Measurements from ENCODE around the gene EGLN1.

EGLN1 gene

DNA sequence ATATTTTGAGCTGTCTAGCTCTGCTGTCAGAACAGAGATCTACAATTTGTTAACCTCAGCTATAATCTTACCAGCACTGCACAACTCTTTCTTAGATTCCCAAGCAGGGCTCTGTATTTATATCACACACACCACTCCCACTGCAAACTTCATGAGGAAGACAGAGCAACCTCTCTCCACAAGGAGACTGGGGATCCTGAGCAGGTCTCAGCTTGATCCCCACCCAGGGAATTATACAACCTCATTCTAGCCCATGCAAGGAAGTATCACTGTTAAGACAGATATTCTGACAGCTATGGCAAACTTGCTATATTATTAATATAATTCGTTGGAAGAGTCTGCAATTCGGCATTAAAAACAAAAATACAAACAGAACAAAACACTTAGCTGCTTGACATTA lies 40.4 kb downstream of the EGLN1 start:
- Mint-ChIP-seq H3K9me3 (no peaks in the 10 kb centered on the region), H3K36me3 (ENCODE audit: low read depth) (no peaks in the 10 kb centered on the region), H3K4me1 (peaks cover 10% of the 10 kb centered on the region), H3K27ac (peak overlapping the region; percentile 49), H3K27me3 (ENCODE audit: low read depth, poor library complexity) (no peaks in the 10 kb centered on the region), H3K4me3 (no peak overlapping the region)
- DNase-seq = no peak
- TF ChIP-seq, protein P1, sequence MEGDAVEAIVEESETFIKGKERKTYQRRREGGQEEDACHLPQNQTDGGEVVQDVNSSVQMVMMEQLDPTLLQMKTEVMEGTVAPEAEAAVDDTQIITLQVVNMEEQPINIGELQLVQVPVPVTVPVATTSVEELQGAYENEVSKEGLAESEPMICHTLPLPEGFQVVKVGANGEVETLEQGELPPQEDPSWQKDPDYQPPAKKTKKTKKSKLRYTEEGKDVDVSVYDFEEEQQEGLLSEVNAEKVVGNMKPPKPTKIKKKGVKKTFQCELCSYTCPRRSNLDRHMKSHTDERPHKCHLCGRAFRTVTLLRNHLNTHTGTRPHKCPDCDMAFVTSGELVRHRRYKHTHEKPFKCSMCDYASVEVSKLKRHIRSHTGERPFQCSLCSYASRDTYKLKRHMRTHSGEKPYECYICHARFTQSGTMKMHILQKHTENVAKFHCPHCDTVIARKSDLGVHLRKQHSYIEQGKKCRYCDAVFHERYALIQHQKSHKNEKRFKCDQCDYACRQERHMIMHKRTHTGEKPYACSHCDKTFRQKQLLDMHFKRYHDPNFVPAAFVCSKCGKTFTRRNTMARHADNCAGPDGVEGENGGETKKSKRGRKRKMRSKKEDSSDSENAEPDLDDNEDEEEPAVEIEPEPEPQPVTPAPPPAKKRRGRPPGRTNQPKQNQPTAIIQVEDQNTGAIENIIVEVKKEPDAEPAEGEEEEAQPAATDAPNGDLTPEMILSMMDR (IDR thresholded peaks at IDR 0.05) = no peak

DNA sequence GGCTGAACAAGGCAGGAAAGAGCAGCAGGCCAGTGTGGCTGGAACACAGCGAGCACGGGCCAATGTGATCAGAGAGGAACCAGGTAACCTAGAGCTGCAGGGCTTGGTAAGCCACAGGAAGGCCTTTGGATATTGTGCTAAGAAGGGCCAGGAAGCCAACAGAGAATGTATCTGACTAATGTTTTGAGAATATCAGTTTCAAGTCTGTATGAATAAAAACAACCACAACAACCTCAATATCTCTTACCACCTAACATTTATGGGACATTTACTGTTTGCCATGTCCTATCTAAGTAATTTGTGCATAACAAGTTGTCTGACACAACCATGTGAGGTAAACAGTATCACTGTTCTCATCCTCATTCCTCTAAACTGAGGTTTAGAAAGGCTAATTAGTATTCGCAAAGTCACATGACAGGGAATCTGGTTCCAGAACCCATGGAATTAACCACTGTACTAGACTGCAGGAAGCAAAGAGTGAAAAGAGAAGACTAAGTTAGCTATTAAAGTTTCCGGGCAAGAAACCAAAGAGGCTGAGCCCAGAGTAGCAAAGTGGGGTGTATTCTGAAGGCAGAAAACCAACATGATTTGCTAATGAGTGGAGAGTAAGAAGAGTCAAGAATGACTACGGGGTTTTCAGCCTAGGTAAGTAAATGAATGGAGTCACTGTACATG lies 45.1 kb downstream of the EGLN1 start:
- H3K36me3 Mint-ChIP-seq (ENCODE audit: low read depth) = no peaks in the 10 kb centered on the region
- H3K4me1 Mint-ChIP-seq = peaks cover 10% of the 10 kb centered on the region
- H3K27me3 Mint-ChIP-seq (ENCODE audit: low read depth, poor library complexity) = no peaks in the 10 kb centered on the region
- no peaks in the 10 kb centered on the region for H3K9me3 Mint-ChIP-seq
- TF ChIP-seq, protein P1 (IDR thresholded peaks at IDR 0.05) = no peak
- H3K4me3 Mint-ChIP-seq = no peak overlapping the region
- DNase-seq = no peak
- H3K27ac Mint-ChIP-seq = peak overlapping the region; percentile 33

DNA sequence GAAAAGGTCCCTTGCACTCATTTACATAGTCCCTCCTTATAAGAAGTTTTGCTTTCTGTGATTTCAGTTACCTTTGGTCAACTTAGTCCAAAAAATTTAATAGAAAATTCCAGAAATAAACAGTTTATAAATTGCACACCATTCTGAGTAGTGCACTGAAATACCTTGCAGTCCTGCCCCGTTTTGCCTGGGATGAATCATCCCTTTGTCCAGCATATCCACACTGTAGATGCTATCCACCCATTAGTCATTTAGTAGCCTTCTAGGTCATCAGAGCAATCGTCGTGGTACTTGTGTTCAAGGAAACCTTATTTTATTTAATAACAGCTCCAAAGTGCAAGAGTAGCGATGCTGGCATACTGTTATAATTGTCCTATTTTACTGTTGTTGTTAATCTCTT lies 46.0 kb downstream of the EGLN1 start:
- DNase-seq = no peak
- no peak overlapping the region for H3K27ac Mint-ChIP-seq
- H3K9me3 Mint-ChIP-seq = no peaks in the 10 kb centered on the region
- H3K4me3 Mint-ChIP-seq = no peak overlapping the region
- H3K27me3 Mint-ChIP-seq (ENCODE audit: low read depth, poor library complexity) = no peaks in the 10 kb centered on the region
- H3K36me3 Mint-ChIP-seq (ENCODE audit: low read depth) = no peaks in the 10 kb centered on the region
- H3K4me1 Mint-ChIP-seq = peaks cover 5% of the 10 kb centered on the region
- TF ChIP-seq, protein P1 (IDR thresholded peaks at IDR 0.05) = no peak

DNA sequence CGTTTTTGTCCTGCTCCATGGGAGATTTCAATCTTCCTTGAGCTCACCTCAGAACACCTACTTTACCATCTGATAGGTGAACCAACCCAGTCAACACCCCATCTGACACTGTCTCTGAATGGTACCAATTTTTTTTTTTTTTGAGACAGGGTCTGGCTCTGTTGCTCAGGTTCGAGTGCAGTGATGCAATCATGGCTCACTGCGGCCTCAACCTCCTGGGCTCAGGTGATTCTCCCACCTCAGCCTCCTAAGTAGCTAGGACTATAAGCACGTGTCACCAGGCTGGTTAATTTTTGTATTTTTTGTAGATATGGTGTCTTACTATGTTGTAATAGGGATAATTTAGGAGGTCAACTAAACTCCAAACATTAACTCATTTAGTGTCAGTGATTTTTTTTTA lies 47.7 kb downstream of the EGLN1 start:
- TF ChIP-seq, protein P1 (IDR thresholded peaks at IDR 0.05) = no peak
- Mint-ChIP-seq H3K27ac (no peak overlapping the region), H3K36me3 (ENCODE audit: low read depth) (no peaks in the 10 kb centered on the region), H3K27me3 (ENCODE audit: low read depth, poor library complexity) (no peaks in the 10 kb centered on the region), H3K9me3 (no peaks in the 10 kb centered on the region), H3K4me3 (no peak overlapping the region), H3K4me1 (no peaks in the 10 kb centered on the region)
- no peak for DNase-seq

DNA sequence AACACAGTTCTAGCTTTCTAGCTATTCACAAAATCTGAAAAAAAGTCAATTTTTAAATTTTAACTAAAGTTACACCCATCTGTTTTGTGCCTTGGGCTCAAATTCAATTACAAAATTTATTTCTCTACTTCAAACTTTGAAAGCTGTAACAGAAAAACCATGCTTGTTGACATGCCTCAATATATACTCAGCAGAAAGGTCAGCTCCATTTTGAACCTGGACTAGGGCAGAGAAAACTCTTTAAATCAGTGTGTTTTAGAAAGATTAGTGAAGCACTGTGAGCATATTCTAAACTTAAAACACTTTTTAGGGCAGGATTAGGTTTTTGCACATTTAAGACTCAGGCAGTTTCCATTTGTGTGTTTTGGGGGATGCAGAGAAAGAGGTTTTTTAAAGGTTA lies 49.6 kb downstream of the EGLN1 start:
- Mint-ChIP-seq H3K9me3 (no peaks in the 10 kb centered on the region), H3K27me3 (ENCODE audit: low read depth, poor library complexity) (no peaks in the 10 kb centered on the region), H3K4me1 (no peaks in the 10 kb centered on the region), H3K27ac (no peak overlapping the region), H3K36me3 (ENCODE audit: low read depth) (peaks cover 2% of the 10 kb centered on the region), H3K4me3 (no peak overlapping the region)
- DNase-seq = no peak
- TF ChIP-seq, protein P1 (IDR thresholded peaks at IDR 0.05) = no peak

DNA sequence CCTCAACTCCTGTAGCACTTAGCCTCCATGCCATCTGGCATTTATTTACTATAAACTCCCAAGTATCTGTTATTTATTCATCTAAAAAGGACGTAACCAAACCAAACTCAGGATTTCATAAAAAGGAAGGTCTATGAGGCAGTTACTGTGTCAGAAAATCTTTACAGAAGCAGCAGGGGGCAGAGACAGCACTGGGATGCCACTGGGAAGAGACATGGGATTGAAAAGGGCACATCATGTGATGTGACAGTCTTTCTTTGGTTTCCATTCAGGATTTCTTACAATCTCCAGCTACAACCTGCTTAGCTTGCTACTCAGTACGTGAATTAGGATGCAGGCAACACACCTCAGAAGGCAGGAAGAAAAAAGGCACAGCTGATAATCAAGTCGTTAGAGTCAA lies 52.8 kb downstream of the EGLN1 start:
- Mint-ChIP-seq H3K27ac (peak overlapping the region; percentile 13), H3K9me3 (no peaks in the 10 kb centered on the region), H3K36me3 (ENCODE audit: low read depth) (peaks cover 26% of the 10 kb centered on the region), H3K4me1 (no peaks in the 10 kb centered on the region), H3K27me3 (ENCODE audit: low read depth, poor library complexity) (no peaks in the 10 kb centered on the region), H3K4me3 (no peak overlapping the region)
- no peak for DNase-seq
- TF ChIP-seq, protein P1 (IDR thresholded peaks at IDR 0.05) = no peak
